ENCODE results near the gene GJB6.

DNA sequence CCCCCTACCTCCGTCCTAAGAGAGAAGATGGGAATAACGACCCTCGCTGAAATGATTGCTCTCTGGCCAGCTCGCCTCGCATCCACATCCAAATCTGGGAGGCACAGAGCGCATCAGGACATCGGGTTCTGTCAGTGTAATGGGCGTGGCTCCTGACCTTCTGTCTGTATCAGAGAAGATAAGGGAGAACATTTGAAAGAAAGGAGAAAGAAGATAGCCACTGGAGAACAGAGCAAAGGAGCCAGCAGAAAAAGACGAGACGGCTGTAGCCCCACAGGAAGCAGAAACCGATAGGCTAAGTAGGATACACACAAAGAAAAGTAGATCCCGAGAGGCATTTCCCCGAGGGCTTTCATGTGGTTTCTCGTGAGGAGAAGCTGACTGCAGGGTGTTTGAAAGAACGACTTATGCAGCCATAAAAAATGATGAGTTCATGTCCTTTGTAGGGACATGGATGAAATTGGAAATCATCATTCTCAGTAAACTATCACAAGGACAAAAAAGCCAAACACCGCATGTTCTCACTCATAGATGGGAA, 25.4 kb downstream of the GJB6 start:
- TF ChIP-seq, protein P1, sequence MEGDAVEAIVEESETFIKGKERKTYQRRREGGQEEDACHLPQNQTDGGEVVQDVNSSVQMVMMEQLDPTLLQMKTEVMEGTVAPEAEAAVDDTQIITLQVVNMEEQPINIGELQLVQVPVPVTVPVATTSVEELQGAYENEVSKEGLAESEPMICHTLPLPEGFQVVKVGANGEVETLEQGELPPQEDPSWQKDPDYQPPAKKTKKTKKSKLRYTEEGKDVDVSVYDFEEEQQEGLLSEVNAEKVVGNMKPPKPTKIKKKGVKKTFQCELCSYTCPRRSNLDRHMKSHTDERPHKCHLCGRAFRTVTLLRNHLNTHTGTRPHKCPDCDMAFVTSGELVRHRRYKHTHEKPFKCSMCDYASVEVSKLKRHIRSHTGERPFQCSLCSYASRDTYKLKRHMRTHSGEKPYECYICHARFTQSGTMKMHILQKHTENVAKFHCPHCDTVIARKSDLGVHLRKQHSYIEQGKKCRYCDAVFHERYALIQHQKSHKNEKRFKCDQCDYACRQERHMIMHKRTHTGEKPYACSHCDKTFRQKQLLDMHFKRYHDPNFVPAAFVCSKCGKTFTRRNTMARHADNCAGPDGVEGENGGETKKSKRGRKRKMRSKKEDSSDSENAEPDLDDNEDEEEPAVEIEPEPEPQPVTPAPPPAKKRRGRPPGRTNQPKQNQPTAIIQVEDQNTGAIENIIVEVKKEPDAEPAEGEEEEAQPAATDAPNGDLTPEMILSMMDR (conservative IDR thresholded peaks at IDR 0.05 in 1 of 2, IDR thresholded peaks at IDR 0.05 in 1 of 2; ENCODE audit: low read depth in 1 of 2, low read length in 2 of 2): no peak
- no peak for TF ChIP-seq EZH2 (IDR thresholded peaks at IDR 0.05; ENCODE audit: low read length, missing control alignments)
